ENCODE results near the gene RANBP17.
"Not testable (repeated sequence)": the region's sequence is repeated elsewhere in the genome, so short reads cannot be mapped to it uniquely, and the experiment has no call there.

The RANBP17 gene

DNA sequence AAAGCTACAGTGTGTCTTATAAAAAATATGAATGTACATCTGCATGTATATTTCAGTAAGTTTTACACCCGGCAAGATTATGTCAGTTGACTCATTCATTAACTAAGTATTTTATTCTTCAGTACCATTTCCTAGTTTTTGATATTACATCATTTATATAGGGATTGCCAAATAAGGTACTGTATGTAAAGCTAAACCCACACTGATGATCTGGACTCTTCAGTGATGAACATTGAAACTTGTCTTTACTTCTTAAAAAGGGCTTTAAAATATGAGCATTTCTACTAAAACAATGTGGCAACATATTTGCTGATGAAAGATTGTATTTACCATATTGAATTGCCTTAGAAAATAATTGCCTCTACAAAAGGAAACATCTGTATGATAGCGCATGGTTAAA, 295.5 kb downstream of the RANBP17 start:
- TF ChIP-seq ZNF274 (IDR thresholded peaks at IDR 0.05; ENCODE audit: low read depth, low read length), result no peak
- H3K4me3 ChIP-seq (ENCODE audit: low read length), result no peak overlapping the region

DNA sequence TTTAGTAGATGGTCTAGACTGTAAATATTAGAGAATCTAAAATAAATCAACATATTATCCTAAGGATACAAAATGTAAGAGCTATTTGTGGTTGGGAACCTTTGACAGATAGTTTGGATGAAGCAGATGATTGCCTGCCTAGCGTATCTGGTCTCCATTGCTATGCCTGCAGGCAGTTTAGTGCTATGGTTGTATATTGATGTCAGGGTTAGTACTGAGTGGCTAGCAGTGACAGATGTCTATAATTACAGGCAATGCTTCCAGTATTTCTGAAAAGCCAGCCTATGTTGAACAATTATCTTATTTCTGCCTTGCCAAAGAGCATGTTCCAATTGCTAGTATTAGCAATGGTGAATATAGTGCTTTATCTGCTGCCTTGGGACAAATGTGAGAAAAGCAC, 296.0 kb downstream of the RANBP17 start:
- H3K4me3 ChIP-seq (ENCODE audit: low read length), result no peak overlapping the region
- no peak for TF ChIP-seq ZNF274 (IDR thresholded peaks at IDR 0.05; ENCODE audit: low read depth, low read length)

DNA sequence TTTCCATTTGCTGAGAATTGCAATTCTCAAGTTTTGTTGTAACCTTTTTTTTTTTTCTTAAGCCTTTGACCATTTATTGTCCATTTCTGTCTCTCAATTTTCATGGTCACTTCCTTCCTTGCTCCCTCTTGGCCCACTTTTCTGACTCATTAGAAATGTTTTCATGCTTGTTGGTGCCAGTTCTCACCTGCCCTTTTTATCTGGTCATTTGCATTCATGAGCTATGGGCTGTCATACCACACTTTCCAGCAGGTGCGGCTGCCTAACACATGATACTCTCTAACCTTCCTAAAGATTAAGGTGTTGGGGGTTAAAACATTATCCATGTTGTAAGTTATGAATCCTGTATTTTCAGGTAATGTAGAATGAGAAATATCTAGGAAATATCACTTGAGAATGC, 296.8 kb downstream of the RANBP17 start:
- no peak for TF ChIP-seq ZNF274 (IDR thresholded peaks at IDR 0.05; ENCODE audit: low read depth, low read length)
- H3K4me3 ChIP-seq (ENCODE audit: low read length), result no peak overlapping the region

DNA sequence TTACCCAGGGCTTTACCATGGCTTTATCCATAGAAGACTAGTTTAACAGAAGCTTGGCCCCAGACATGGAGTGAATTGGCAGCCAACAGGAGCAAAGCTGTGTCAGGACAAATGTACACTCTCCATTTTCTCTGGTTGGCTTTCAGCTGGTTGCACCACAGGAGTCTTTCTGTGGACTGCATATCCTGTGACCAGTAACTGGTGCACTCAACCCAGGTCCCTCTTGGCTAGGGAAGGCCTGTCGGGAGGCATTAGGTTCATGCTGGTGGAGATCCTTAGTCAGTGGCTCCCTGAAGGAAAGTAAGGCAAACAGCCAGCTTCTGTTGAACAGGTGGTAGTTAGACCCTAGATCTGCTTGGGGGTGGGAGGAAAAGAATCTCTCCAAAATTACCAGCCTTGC, 300.3 kb downstream of the RANBP17 start:
- no peak for TF ChIP-seq ZNF274 (IDR thresholded peaks at IDR 0.05; ENCODE audit: low read depth, low read length)
- no peak overlapping the region for H3K4me3 ChIP-seq (ENCODE audit: low read length)

DNA sequence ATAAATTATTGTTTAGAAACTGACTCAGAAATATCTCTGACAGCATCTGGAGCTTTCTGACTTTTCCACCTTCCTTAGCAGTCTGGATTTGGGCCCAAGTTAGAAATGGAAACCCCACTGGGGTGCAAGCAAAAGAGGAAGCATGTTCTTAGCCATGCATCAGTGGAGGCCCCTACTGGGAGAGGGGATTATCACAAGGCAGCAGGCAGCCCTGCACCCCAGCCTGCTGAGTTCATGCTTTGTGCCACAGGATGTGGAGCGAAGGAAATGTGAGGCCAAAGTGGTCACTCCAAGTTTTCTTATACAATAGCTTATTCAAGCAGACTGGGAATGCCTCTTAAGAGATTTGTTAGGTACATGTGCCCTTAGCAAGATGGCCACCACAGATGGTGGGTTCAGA, 300.8 kb downstream of the RANBP17 start:
- TF ChIP-seq ZNF274 (IDR thresholded peaks at IDR 0.05; ENCODE audit: low read depth, low read length), result no peak

DNA sequence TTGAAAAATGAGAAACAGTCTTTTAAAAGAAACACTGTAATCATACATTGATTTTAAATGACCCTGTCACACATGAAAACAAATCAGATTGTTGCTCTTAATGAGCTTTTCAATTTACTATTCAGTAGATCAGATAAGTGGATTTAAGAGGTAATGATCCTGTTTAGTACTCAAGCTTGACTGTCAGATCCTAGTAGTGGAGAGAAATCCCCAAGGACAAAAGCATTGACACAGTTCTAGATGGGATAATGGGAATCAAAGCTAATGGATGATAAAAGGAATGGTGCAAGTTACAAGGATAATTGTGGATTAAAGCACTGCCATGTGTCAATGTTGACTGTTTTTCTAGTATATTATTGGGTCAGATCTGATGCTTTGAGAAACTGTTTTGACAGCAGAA, 304.9 kb downstream of the RANBP17 start:
- TF ChIP-seq ZNF274 (IDR thresholded peaks at IDR 0.05; ENCODE audit: low read depth, low read length), result no peak
- H3K4me3 ChIP-seq (ENCODE audit: low read length), result no peak overlapping the region

More for the DNA sequence above, 300.8 kb downstream of the RANBP17 start:
- H3K4me3 ChIP-seq (ENCODE audit: low read length), result no peak overlapping the region

DNA sequence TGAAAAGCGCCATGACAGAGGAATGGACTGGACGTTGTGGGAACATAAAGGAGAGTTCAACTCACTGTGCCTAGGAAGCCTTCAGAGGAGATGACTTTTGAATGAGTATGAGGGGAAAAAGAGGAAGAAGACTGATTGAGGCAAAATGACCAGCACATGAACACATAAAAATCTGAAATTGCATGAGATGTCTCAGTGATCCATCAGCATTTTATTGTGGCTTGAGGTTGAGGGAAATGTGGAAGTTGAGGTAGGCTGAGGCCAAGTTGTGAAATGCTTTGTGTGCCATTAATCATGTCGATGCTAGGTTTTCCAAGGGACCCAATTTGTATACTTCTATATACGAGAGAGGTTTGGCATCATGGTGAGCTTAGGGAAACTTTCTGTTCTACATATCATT, 306.4 kb downstream of the RANBP17 start:
- no peak overlapping the region for H3K4me3 ChIP-seq (ENCODE audit: low read length)
- TF ChIP-seq ZNF274 (IDR thresholded peaks at IDR 0.05; ENCODE audit: low read depth, low read length), result no peak

DNA sequence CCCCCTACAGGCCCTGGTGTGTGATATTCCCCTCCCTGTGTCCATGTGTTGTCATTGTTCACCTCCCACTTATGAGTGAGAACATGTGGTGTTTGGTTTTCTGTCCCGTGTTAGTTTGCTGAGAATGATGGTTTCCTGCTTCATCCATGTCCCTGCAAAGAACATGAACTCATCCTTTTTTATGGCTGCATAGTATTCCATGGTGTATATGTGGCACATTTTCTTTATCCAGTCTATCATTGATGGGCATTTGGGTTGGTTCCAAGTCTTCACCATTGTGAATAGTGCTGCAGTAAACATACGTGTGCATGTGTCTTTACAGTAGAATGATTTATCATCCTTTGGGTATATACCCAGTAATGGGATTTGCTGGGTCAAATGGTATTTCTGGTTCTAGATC, 313.1 kb downstream of the RANBP17 start:
- H3K4me3 ChIP-seq (ENCODE audit: low read length), result not testable (repeated sequence)

DNA sequence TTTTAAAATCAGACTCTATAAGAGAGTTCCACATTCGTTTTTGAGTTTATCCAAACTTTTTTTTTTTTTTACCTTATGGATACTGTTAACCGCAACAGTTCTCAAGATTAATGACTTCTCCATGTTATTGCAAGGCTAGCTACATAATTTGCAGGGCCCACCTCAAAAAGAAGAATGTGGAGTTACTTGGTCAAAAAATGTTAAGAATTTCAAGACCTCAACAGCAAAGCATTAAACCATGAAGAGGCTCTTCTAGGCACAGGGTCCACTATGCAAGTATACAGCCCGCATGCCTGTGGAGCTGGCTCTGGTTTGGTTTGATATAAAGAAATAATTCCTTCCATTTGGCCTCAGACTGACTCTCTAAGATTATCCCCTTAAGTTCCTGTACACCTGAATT, 313.9 kb downstream of the RANBP17 start:
- no peak for TF ChIP-seq ZNF274 (IDR thresholded peaks at IDR 0.05; ENCODE audit: low read depth, low read length)
- H3K4me3 ChIP-seq (ENCODE audit: low read length), result no peak overlapping the region

DNA sequence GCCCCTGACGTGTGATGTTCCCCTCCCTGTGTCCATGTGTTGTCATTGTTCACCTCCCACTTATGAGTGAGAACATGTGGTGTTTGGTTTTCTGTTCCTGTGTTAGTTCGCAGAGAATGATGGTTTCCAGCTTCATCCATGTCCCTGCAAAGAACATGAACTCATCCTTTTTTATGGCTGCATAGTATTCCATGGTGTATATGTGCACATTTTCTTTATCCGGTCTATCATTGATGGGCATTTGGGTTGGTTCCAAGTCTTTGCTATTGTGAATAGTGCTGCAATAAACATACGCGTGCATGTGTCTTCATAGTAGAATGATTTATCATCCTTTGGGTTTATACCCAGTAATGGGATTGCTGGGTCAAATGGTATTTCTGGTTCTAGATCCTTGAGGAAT, 316.4 kb downstream of the RANBP17 start:
- not testable (repeated sequence) for H3K4me3 ChIP-seq (ENCODE audit: low read length)

DNA sequence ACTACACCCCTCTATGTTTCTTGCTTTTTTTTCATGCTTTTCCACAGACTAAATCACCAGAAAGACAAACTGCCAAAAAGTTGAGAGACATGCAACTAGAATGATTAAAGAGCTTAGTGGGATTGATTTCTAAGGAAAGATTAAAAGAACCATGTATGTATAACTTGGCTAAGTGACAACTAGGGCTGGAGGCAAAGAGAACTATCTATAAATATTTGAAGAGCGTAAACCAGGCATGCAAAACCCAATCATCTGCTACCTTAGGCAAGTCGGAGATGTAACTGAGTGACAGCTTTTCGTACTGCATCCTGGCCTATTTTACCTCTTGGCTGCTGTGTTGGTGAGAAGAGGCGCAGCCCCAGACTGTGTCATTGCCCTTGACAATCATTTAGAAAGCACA, 326.2 kb downstream of the RANBP17 start:
- TF ChIP-seq ZNF274 (IDR thresholded peaks at IDR 0.05; ENCODE audit: low read depth, low read length), result no peak
- no peak overlapping the region for H3K4me3 ChIP-seq (ENCODE audit: low read length)

DNA sequence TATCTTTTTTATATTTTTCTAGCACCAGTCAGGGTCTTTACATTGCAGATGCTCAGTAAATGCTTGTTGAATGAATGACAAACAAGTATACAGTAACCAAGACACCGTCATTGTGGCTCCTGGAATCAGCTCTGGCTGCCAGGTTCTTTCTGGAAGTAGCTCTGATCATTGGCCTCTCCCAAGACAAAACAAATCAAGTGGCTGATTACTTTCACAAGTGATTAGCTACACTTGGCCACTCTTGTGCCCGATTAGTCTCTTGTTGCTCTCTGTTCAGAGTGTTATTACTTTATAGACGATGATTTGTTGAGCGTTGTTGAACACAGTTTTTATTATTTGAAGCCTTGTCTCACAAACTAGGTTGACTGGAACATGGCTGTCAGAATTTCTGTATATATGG, 327.6 kb downstream of the RANBP17 start:
- TF ChIP-seq ZNF274 (IDR thresholded peaks at IDR 0.05; ENCODE audit: low read depth, low read length), result no peak
- H3K4me3 ChIP-seq (ENCODE audit: low read length), result no peak overlapping the region

DNA sequence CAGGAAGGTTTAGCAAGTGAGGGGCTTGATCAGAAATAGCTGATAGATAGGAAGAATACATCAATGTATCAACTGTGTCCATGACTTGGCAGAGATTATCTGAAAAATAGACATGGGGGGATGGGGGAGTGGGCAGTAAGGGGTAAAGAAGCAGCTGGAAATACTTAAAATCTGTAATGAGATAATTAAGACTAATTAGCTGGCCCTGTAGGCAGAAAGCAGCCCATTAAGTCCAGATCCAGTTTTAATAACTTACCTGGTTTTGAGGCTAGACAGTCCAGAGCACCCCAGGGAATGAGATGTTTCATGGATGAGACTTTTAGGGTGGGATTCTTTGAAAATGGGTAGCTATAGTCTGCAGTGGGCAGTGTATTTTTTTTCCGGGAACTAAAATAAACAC, 330.3 kb downstream of the RANBP17 start:
- no peak for TF ChIP-seq ZNF274 (IDR thresholded peaks at IDR 0.05; ENCODE audit: low read depth, low read length)
- no peak overlapping the region for H3K4me3 ChIP-seq (ENCODE audit: low read length)

DNA sequence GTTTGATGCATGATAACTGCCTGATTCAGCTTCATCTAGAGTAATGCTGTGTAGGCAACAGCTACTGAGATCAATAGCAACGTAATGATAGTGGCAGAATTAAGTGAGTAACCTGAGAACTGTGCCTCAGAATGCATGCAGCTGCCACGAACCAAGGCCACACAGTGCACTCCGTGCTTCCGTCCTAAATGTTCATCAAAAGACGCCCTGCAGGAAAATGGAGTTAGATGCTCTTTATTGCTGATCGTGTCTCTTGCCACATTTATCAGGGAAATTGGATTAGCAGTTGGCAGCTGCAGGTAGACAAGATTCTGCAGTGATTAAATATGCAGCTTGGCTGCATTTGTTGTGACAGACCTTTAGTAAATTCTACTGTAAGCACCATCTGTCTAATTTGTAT, 339.5 kb downstream of the RANBP17 start:
- TF ChIP-seq ZNF274 (IDR thresholded peaks at IDR 0.05; ENCODE audit: low read depth, low read length), result no peak
- H3K4me3 ChIP-seq (ENCODE audit: low read length), result no peak overlapping the region

DNA sequence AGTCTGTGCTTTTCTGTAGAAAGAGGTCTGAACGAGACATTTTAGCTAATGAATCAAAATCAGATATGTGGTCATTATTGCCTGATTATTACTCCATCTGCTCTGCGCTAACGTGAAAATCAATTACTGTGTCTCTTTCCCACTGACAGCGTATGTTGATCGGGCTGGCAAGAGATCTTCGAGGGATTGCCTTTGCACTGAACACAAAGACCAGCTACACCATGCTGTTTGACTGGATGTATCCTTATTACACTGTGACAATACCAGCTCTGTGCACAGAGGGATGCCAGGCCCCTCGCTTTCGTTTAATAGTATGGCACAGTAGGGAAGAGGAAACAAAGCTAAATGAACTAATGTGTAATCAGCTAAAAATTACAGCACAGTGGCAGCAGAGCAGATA, 343.6 kb downstream of the RANBP17 start:
- no peak for TF ChIP-seq ZNF274 (IDR thresholded peaks at IDR 0.05; ENCODE audit: low read depth, low read length)
- H3K4me3 ChIP-seq (ENCODE audit: low read length), result no peak overlapping the region

DNA sequence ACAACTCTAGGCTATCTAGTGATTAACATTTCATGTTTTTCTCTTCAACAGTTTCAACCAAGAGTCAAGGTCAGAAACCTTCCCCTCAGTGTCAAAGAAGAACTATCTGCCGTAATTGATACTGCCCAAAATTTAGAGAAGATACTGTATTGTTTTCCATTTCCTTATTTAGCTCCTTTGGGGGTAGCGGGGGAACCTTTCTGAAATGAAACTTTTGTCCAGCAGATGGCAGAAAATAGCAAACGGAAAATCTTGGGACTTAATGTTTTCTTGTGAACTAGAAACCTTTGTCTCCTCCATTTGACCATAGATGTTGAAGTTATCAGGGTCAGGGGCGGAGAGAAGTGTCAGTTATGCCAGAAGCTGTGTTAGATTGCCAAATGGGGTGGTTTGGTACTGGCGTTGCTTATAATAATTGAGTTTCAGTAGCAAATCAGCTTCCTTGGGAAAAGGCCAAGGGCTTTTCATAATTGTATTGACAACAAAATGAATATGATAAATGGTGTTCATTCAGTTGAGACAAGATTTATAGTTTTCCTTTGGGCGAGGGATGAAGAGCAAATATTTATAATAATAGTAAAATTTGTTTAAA, 345.5 kb downstream of the RANBP17 start:
- no peak overlapping the region for H3K4me3 ChIP-seq (ENCODE audit: low read length)
- TF ChIP-seq ZNF274 (IDR thresholded peaks at IDR 0.05; ENCODE audit: low read depth, low read length), result no peak
